GM21526 (cell line): ENCODE measurements around the gene MNAT1.

Source experiments
- ATAC-seq: cut with Tn5 transposase; IDR thresholded peaks from one replicate; pipeline ENCODE4 v1.9.1; 2021; ENCODE audit warnings: moderate library complexity; ENCODE audit not compliant: unreplicated experiment, low FRiP score

Gene MNAT1

GRCh38 chr14:61003571-61003970 lies 269.0 kb downstream of the MNAT1 start:
- no peak for ATAC-seq

- no peak for ATAC-seq
Measured at GRCh38 chr14:61019537-61019936, 285.0 kb downstream of the MNAT1 start.
